Measurements from ENCODE around the gene ABHD8. TPM values are rescaled to one million over a fixed set of nuclear protein-coding genes. Genes with fewer than 3 reads are reported as not detected.

The ABHD8 gene
- total and polyA plus RNA-seq, 8 donors = 4.9 to 28.1 (median 10.9) TPM

DNA sequence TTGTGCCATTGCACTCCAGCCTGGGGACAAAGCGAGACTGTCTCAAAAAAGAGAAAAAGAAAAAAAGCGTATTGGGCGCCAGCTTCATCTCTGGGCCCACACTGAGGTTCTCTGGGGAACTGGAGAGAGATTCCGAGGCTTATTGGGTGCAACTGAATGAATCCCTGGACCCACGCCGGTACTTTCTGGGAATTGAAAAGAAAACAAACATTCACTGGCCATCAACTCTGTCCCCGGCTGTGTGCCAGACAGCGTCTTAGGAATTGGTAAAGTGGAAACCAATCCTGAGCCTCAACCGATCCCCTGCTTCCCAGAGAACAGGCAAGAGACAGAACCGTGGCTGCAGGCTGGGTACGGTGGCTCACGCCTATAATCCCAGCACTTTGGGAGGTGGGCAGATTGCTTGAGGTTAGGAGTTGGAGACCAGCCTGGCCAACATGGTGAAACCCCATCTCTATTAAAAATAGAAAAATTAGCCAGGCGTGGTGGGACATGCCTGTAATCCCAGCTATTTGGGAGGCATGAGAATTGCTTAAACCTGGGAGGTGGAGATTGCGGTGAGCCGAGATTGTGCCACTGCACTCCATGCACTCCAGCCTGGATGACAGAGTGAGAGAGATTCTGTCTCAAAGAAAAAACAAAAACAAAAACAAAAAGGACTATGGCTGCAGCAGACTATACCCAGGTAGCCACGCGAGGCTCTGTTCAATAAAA is 22.8 kb upstream of the ABHD8 start:
- no peak overlapping the region for H3K4me3 ChIP-seq
- no peak overlapping the region for H3K27ac ChIP-seq
- no peaks in the 10 kb centered on the region for H3K9me3 ChIP-seq
- H3K36me3 ChIP-seq = peaks cover 13 to 37% (median 34%) of the 10 kb centered on the region in 4 donors
- no peak for TF ChIP-seq POLR2AphosphoS5 (IDR thresholded peaks at IDR 0.05)
- TF ChIP-seq EP300 (IDR thresholded peaks at IDR 0.05) = no peak
- TF ChIP-seq POLR2A (IDR thresholded peaks at IDR 0.05) = no peak
- TF ChIP-seq, protein P1, sequence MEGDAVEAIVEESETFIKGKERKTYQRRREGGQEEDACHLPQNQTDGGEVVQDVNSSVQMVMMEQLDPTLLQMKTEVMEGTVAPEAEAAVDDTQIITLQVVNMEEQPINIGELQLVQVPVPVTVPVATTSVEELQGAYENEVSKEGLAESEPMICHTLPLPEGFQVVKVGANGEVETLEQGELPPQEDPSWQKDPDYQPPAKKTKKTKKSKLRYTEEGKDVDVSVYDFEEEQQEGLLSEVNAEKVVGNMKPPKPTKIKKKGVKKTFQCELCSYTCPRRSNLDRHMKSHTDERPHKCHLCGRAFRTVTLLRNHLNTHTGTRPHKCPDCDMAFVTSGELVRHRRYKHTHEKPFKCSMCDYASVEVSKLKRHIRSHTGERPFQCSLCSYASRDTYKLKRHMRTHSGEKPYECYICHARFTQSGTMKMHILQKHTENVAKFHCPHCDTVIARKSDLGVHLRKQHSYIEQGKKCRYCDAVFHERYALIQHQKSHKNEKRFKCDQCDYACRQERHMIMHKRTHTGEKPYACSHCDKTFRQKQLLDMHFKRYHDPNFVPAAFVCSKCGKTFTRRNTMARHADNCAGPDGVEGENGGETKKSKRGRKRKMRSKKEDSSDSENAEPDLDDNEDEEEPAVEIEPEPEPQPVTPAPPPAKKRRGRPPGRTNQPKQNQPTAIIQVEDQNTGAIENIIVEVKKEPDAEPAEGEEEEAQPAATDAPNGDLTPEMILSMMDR (IDR thresholded peaks at IDR 0.05) = no peak
- peak in 1 of 2 donors; percentile 40 for DNase-seq
- peaks cover 0 to 30% (median 11%) of the 10 kb centered on the region in 3 donors for H3K27me3 ChIP-seq
- peaks cover 15 to 37% (median 33%) of the 10 kb centered on the region in 4 donors for H3K4me1 ChIP-seq
- intact Hi-C loops (cut with DNase I; ENCODE audit: low total_unique reads) = no loop called here
- WGBS, 5 donors = 72 to 81% (median 78%) methylated on average over 17 of the region's 17 CpGs

DNA sequence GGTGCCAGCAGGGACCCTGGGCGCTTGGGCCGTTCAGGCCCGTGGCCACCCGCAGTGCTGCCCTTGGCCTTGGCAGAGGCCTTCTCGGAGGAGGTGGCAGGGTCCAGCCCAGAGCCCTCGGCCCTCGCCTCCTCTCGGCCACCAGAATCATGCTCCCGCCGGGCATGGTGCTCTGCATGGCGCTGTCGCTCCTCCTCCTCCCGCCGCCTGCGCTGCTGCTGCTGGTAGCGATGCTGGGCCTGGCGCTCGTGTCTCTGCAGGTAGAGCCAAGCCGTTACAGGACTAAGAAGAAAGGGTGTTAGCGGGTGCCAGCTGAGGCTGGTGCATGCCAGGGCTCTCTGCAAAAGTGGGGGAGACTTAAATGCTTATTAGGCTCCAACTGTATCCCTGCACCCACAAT is 21.9 kb upstream of the ABHD8 start:
- peaks cover 21 to 45% (median 37%) of the 10 kb centered on the region in 4 donors for H3K36me3 ChIP-seq
- DNase-seq = no peak
- peaks cover 0 to 21% (median 11%) of the 10 kb centered on the region in 3 donors for H3K27me3 ChIP-seq
- no peak overlapping the region for H3K4me3 ChIP-seq
- no peak for TF ChIP-seq POLR2A (IDR thresholded peaks at IDR 0.05)
- TF ChIP-seq POLR2AphosphoS5 (IDR thresholded peaks at IDR 0.05) = no peak
- TF ChIP-seq, protein P1 (IDR thresholded peaks at IDR 0.05) = no peak
- no peak for TF ChIP-seq EP300 (IDR thresholded peaks at IDR 0.05)
- peak overlapping the region in 1 of 5 donors; percentile 1 for H3K27ac ChIP-seq
- H3K4me1 ChIP-seq = peaks cover 15 to 37% (median 33%) of the 10 kb centered on the region in 4 donors
- intact Hi-C loops (cut with DNase I; ENCODE audit: low total_unique reads) = no loop called here
- H3K9me3 ChIP-seq = no peaks in the 10 kb centered on the region
- WGBS, 5 donors = 95 to 96% (median 96%) methylated on average over 15 to 20 of the region's 20 CpGs

- 91 to 93% (median 91%) methylated on average over 11 to 28 of the region's 28 CpGs for WGBS, 5 donors
- Histone ChIP-seq H3K27me3 (peaks cover 0 to 15% (median 7%) of the 10 kb centered on the region in 3 donors), H3K36me3 (peaks cover 27 to 51% (median 43%) of the 10 kb centered on the region in 4 donors), H3K4me1 (peaks cover 15 to 35% (median 31%) of the 10 kb centered on the region in 4 donors), H3K9me3 (no peaks in the 10 kb centered on the region), H3K27ac (peak overlapping the region in 1 of 5 donors; percentile 4), H3K4me3 (no peak overlapping the region)
- TF ChIP-seq EP300 (IDR thresholded peaks at IDR 0.05) (no peak), POLR2AphosphoS5 (IDR thresholded peaks at IDR 0.05) (no peak), POLR2A (IDR thresholded peaks at IDR 0.05) (no peak)
- TF ChIP-seq, protein P1 (IDR thresholded peaks at IDR 0.05) = no peak
- no peak for DNase-seq
- intact Hi-C loops (cut with DNase I; ENCODE audit: low total_unique reads) = no loop called here
These were observed 21.3 kb upstream of the ABHD8 start for GRCh38 chr19:17324357-17325114.

DNA sequence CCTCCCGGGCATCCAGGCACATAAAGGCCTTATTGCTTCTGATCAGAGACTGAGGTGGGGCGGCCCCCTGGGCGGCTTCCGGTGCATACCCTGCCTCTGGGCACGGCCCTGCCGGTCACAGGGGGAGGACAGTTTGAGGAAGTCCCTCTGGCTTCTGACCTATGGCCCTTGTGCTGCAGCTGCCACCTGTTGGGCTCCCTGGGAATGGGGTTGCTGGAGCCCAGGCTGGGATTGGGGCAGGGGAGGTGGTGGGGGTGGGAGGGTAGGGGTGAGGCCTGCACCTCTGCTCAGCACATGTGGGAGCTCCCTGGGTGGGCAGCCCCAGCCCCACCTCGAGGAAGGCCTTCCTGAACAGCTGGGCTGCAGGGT is 20.7 kb upstream of the ABHD8 start:
- Histone ChIP-seq H3K27ac (peak overlapping the region in 1 of 5 donors; percentile 4), H3K4me3 (peak overlapping the region in 1 of 4 donors; percentile 3), H3K27me3 (peaks cover 0 to 9% (median under 1%) of the 10 kb centered on the region in 3 donors), H3K4me1 (peaks cover 11 to 29% (median 25%) of the 10 kb centered on the region in 4 donors), H3K36me3 (peaks cover 33 to 57% (median 48%) of the 10 kb centered on the region in 4 donors), H3K9me3 (no peaks in the 10 kb centered on the region)
- DNase-seq = peak in 1 of 2 donors; percentile 40
- intact Hi-C loops (cut with DNase I; ENCODE audit: low total_unique reads) = no loop called here
- 25 to 44% (median 30%) methylated on average over 1 to 7 of the region's 7 CpGs for WGBS, 5 donors
- TF ChIP-seq POLR2A (IDR thresholded peaks at IDR 0.05) (no peak), POLR2AphosphoS5 (IDR thresholded peaks at IDR 0.05) (no peak), EP300 (IDR thresholded peaks at IDR 0.05) (no peak)
- TF ChIP-seq, protein P1 (IDR thresholded peaks at IDR 0.05) = no peak
